Prostate gland (tissue), 2 donors: ENCODE results near the gene TVP23A. TPM values are rescaled to one million over a fixed set of nuclear protein-coding genes. Genes with fewer than 3 reads are reported as not detected.

Experiments used
- DNase-seq: peaks from one replicate; pipeline ENCODE4 v3.0.0-alpha.2; 2019; ENCODE audit warnings: low spot score
- H3K27ac ChIP-seq, 2 donors: fragments of 200-600 bp; sonication (generic); 2 replicates each; pipeline ENCODE4 v1.5.1; 2017 to 2019
- H3K27me3 ChIP-seq: fragments of 200-600 bp; sonication (generic); replicated peaks from 2 replicates; pipeline ENCODE4 v1.5.1; 2019; ENCODE audit not compliant: insufficient read depth
- H3K36me3 ChIP-seq, 2 donors: fragments of 200-600 bp; sonication (generic); 1 replicate in 1 of 2; 2 replicates in 1 of 2; pipeline versions ENCODE4 v1.5.1 to v1.8.1; 2017 to 2019
- H3K4me1 ChIP-seq: fragments of 200-600 bp; sonication (generic); replicated peaks from 2 replicates; pipeline ENCODE4 v1.5.1; 2019
- H3K4me3 ChIP-seq, 2 donors: fragments of 200-600 bp; sonication (generic); 2 replicates each; pipeline ENCODE4 v1.5.1; 2017 to 2019
- H3K9me3 ChIP-seq: fragments of 200-600 bp; sonication (generic); 2 replicates; pipeline ENCODE4 v1.5.1; 2017
- POLR2A ChIP-seq: fragments of 450-650 bp; IDR thresholded peaks from one replicate; pipeline ENCODE4 v1.6.1; 2016; ENCODE audit warnings: antibody characterized with exemption, mild to moderate bottlenecking
- POLR2AphosphoS5 ChIP-seq: sonication (generic); formaldehyde crosslinking; IDR thresholded peaks from one replicate; pipeline ENCODE4 v1.6.1; 2017; ENCODE audit warnings: antibody characterized with exemption
- WGBS: methylation state at CpG from one replicate; pipeline ENCODE4 v1.1.5; 2018; 5-methylcytosine and 5-hydroxymethylcytosine counted together
- intact Hi-C: fragments of 100-400 bp; cut with DNase I; formaldehyde crosslinking; loops from one replicate; pipeline ENCODE4 v1.14.2; 2022
- total RNA-seq, 2 donors: library from RNA; depleted of rRNA; stranded (reverse); fragments of >200 nt; gene quantifications; one replicate each; pipeline ENCODE4 v1.1.0, GENCODE V29; 2016
- TF ChIP-seq, protein P1 (sequence below), 4 experiments: fragments of 200-600 bp in 2 of 4; fragments of 450-650 bp in 2 of 4; sonication (generic) in 2 of 4; IDR thresholded peaks; 1 replicate in 3 of 4; 2 replicates in 1 of 4; pipeline ENCODE4 v1.5.1; 2016 to 2019; ENCODE audit warnings: antibody characterized with exemption in 4 of 4, mild to moderate bottlenecking in 2 of 4, moderate library complexity in 2 of 4

TVP23A gene
- total RNA-seq, 2 donors from 2014 or later = 0.27 to 5.8 TPM

DNA sequence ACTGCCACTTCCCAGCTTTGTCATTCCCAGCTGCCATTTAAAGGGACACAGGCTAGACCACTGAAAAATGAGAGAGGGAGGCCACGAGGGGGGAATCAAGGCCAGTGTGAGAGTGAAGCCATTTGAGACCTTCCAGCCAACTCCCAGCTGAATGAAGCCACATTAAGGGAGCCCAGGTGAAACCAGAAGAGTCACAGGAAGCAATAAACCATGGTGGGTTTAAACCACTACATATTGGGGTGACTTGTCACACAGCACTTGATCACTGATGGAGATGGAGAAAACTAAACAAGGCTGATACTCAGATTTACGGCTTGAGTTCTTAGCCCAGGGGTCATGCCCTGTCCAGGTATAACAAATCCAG lies 77.8 kb downstream of the TVP23A start:
- WGBS = 82% methylated on average over 2 of the region's 2 CpGs
- intact Hi-C loops = loop anchor here (5.0 to 10.0 kb wide), 4 partner anchors 86 to 1174 kb away; partner anchors contain the start of gene GSPT1
- TF ChIP-seq POLR2A (no peak), POLR2AphosphoS5 (no peak)
- TF ChIP-seq, protein P1, sequence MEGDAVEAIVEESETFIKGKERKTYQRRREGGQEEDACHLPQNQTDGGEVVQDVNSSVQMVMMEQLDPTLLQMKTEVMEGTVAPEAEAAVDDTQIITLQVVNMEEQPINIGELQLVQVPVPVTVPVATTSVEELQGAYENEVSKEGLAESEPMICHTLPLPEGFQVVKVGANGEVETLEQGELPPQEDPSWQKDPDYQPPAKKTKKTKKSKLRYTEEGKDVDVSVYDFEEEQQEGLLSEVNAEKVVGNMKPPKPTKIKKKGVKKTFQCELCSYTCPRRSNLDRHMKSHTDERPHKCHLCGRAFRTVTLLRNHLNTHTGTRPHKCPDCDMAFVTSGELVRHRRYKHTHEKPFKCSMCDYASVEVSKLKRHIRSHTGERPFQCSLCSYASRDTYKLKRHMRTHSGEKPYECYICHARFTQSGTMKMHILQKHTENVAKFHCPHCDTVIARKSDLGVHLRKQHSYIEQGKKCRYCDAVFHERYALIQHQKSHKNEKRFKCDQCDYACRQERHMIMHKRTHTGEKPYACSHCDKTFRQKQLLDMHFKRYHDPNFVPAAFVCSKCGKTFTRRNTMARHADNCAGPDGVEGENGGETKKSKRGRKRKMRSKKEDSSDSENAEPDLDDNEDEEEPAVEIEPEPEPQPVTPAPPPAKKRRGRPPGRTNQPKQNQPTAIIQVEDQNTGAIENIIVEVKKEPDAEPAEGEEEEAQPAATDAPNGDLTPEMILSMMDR (IDR thresholded peaks at IDR 0.05) = no peak

DNA sequence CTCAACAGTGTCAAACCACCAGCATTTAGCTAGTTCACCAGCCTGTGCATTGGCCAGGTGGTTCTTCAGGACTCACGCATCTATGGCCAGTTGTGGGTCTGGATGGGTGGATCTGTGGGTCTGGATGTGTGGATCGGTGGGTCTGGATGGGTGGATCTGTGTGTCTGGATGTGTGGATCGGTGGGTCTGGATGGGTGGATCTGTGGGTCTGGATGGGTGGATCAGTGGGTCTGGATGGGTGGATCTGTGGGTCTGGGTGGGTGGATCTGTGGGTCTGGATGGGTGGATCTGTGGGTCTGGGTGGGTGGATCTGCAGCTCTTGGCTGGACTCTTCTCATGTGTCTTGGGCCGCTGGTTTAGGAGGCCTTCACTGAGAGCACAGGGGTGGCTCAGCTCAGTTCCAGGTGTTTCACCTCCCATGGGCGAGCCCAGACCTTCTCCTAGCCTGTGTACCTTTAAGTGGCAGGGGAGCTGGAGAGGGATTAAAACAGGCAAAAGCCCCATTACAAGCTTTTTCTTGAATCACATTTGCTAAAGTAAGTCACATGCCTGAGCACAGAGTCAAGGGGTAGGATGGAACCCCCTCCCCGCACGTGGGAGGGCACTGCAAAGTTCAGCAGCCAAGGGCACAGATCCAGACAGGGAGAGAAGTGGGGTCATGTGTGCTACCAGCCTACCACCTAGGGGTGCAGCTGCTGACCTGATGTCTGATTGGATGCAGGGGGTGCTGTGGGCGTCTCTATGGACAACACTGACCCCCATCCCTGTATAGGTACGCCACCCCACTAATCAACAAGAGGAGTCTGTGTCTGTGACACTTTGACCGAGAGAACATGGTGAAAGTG lies 78.4 kb downstream of the TVP23A start:
- Histone ChIP-seq H3K4me1 (no peaks in the 10 kb centered on the region), H3K4me3 (no peak overlapping the region), H3K27me3 (no peaks in the 10 kb centered on the region), H3K36me3 (no peaks in the 10 kb centered on the region), H3K27ac (no peak overlapping the region), H3K9me3 (no peaks in the 10 kb centered on the region)
- DNase-seq = no peak
- WGBS = 92% methylated on average over 10 of the region's 10 CpGs
- intact Hi-C loops = loop anchor here (5.0 to 10.0 kb wide), 6 partner anchors 87 to 1175 kb away; partner anchors contain the start of genes EMP2 and GSPT1
- TF ChIP-seq POLR2A (no peak), POLR2AphosphoS5 (no peak)
- TF ChIP-seq, protein P1 (IDR thresholded peaks at IDR 0.05) = no peak

More for the DNA sequence above, 77.8 kb downstream of the TVP23A start:
- H3K36me3 ChIP-seq = no peaks in the 10 kb centered on the region
- H3K9me3 ChIP-seq = no peaks in the 10 kb centered on the region
- DNase-seq = no peak
- no peaks in the 10 kb centered on the region for H3K27me3 ChIP-seq
- H3K4me3 ChIP-seq = no peak overlapping the region
- H3K27ac ChIP-seq = no peak overlapping the region
- no peaks in the 10 kb centered on the region for H3K4me1 ChIP-seq

DNA sequence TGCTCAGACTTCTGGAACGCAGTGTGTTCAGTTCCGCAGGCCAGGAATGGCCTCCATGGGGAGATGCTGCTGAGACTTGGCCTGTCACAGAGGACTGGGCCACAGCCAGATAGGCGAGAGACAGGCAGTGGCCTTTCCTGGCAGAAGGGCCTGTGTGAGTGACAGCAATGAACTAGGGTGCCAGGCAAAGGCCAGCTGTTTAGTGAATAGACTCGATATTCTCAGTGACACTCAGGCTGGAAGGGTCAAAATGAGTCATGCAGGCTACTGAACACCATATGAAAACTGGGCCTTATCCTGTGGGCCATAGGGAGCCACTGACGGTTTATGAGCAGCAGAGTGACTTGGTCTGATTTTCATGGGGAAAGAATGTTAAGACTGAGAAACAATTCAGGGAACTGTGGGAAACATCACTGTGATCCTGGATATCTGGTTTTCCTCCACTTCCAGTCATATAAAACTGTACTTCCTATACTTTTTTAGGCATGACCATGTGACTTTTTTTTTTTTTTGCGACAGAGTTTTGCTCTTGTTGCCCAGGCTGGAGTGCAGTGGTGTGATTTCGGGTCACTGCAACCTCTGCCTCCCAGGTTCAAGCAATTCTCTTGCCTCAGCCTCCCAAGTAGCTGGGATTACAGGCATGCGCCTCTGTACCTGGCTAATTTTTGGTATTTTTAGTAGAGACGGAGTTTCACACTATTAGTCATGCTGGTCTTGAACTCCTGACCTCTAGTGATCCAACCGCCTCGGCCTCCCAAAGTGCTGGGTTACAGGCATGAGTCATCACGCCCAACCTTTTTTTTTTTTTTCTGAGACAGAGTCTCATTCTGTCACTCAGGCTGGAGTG lies 80.1 kb downstream of the TVP23A start:
- 66% methylated on average over 12 of the region's 12 CpGs for WGBS
- no peak overlapping the region for H3K27ac ChIP-seq
- no peaks in the 10 kb centered on the region for H3K27me3 ChIP-seq
- no peaks in the 10 kb centered on the region for H3K9me3 ChIP-seq
- H3K36me3 ChIP-seq = no peaks in the 10 kb centered on the region
- intact Hi-C loops = loop anchor here (5.0 kb wide), 2 partner anchors 156 to 221 kb away; partner anchors contain the start of gene EMP2
- no peak for TF ChIP-seq POLR2A
- TF ChIP-seq POLR2AphosphoS5 = no peak
- TF ChIP-seq, protein P1 (IDR thresholded peaks at IDR 0.05) = no peak
- H3K4me1 ChIP-seq = no peaks in the 10 kb centered on the region
- no peak for DNase-seq
- no peak overlapping the region for H3K4me3 ChIP-seq

DNA sequence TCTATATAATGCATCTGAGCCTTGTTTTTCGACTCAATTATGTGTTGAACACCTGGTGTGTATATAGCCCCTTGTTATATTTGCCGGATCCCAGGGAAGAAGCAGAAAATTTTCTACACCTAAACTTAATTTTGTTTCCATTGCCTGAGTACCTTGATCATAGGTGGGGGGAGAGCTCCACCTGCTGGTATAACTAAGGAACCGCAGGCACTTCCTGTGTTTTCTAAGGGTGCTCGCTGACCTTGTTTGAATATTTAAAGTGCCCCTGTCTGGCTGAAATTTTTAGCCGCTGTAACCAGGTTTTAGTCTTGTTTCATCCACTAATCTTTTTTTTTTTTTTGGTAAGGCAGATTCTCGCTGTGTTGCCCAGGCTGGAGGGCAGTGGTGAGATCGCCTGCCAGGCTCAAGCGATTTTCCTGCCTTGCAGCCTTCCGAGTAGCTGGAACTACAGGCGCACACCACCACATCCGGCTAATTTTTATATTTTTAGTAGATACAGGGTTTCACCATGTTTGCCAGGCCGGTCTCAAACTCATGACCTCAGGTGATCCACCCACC lies 81.4 kb downstream of the TVP23A start:
- DNase-seq = peak; percentile 63
- no peaks in the 10 kb centered on the region for H3K4me1 ChIP-seq
- H3K27ac ChIP-seq = no peak overlapping the region
- no peaks in the 10 kb centered on the region for H3K36me3 ChIP-seq
- H3K4me3 ChIP-seq = no peak overlapping the region
- no peaks in the 10 kb centered on the region for H3K27me3 ChIP-seq
- intact Hi-C loops = loop anchor here (5.0 kb wide), 2 partner anchors 155 to 220 kb away; partner anchors contain the start of gene EMP2
- no peaks in the 10 kb centered on the region for H3K9me3 ChIP-seq
- WGBS = 39% methylated on average over 12 of the region's 12 CpGs
- TF ChIP-seq POLR2A (no peak), POLR2AphosphoS5 (peak; percentile 53)
- TF ChIP-seq, protein P1 (IDR thresholded peaks at IDR 0.05) = peak; percentile 90 to 98 (median 94)
